Measurements from ENCODE around the gene KIF1B. TPM values are rescaled to one million over a fixed set of nuclear protein-coding genes. Genes with fewer than 3 reads are reported as not detected.

KIF1B gene
- total and polyA plus RNA-seq, 9 donors, result 11.5 to 44.2 (median 37.2) TPM

DNA sequence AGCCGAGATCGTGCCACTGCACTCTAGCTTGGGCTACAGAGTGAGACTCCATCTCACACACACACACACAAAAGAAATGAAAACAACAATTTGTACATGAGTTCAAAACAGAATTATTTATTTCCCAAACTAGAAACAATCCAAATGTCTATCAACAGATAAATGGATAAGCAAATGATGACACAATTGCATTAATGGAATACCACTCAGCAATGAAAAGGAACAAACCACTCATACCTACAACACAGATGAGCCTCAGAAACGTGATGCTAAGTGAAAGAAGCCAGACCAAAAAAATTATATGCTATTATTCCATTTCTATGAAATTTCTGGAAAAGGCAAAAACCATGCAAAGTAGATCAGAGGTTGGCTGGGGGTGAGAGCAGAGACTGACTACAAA lies 186.5 kb downstream of the KIF1B start:
- 87 to 93% (median 88%) methylated on average over 3 of the region's 3 CpGs for WGBS, 3 donors
- no peaks in the 10 kb centered on the region for H3K9me3 ChIP-seq
- TF ChIP-seq, protein P1, sequence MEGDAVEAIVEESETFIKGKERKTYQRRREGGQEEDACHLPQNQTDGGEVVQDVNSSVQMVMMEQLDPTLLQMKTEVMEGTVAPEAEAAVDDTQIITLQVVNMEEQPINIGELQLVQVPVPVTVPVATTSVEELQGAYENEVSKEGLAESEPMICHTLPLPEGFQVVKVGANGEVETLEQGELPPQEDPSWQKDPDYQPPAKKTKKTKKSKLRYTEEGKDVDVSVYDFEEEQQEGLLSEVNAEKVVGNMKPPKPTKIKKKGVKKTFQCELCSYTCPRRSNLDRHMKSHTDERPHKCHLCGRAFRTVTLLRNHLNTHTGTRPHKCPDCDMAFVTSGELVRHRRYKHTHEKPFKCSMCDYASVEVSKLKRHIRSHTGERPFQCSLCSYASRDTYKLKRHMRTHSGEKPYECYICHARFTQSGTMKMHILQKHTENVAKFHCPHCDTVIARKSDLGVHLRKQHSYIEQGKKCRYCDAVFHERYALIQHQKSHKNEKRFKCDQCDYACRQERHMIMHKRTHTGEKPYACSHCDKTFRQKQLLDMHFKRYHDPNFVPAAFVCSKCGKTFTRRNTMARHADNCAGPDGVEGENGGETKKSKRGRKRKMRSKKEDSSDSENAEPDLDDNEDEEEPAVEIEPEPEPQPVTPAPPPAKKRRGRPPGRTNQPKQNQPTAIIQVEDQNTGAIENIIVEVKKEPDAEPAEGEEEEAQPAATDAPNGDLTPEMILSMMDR (IDR thresholded peaks at IDR 0.05), result no peak
- no peak for TF ChIP-seq POLR2A (IDR thresholded peaks at IDR 0.05)
- no peak for TF ChIP-seq EP300 (IDR thresholded peaks at IDR 0.05)
- H3K4me1 ChIP-seq (ENCODE audit: insufficient read depth), result peaks cover 9% of the 10 kb centered on the region
- no peak for DNase-seq
- H3K4me3 ChIP-seq, result no peak overlapping the region
- no peaks in the 10 kb centered on the region for H3K27me3 ChIP-seq
- H3K36me3 ChIP-seq, result no peaks in the 10 kb centered on the region
- intact Hi-C loops (cut with DNase I), result no loop called here
- H3K27ac ChIP-seq, result no peak overlapping the region

- H3K27ac ChIP-seq, result peak overlapping the region in 1 of 2 donors; percentile 89
- DNase-seq, result no peak
- no peaks in the 10 kb centered on the region for H3K36me3 ChIP-seq
- H3K4me3 ChIP-seq, result peak overlapping the region; percentile 62
- H3K4me1 ChIP-seq (ENCODE audit: insufficient read depth), result peaks cover 9% of the 10 kb centered on the region
- H3K27me3 ChIP-seq, result no peaks in the 10 kb centered on the region
- H3K9me3 ChIP-seq, result no peaks in the 10 kb centered on the region
- intact Hi-C loops (cut with DNase I), result no loop called here
- WGBS, 3 donors, result 0 to 2% (median 1%) methylated on average over 18 to 34 of the region's 34 CpGs
- TF ChIP-seq POLR2A (IDR thresholded peaks at IDR 0.05) (no peak), EP300 (IDR thresholded peaks at IDR 0.05) (no peak)
- TF ChIP-seq, protein P1 (IDR thresholded peaks at IDR 0.05), result no peak
Observed at GRCh38 chr1:10398278-10398733, 187.9 kb downstream of the KIF1B start.

DNA sequence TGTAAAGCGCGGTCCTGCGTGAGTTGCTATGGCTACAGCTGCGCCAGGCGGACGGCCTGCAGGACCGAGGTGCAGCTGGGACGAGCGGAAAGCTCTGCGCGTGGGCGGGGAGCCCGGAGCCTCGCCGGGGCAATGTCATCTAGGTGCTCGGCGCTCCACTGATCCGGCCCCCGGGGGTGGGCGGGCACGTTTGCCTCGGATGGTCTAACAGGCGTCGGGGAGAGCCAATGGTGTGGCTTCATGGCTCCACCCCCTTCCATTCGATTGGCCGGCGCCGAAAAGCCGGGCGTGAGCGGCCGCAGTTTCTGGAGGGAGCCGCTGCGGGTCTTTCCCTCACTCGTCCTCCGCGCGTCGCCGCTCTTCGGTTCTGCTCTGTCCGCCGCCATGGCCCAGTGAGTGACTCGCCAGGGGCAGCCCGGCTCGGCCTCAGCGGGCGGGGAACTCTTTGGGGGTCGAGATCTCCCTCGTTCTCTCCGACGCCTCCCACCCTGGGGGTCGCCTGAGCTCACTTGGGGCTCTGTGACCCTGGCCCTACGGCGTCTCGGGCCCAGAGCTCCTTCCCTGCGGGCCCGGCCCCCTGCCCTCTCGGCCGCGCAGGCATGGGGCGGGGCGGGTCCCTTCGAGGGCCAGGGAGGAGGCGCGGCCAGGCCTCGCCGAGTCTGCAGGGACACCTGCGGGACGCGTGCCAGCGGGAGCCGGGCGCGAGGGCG lies 188.5 kb downstream of the KIF1B start, which contains the start of gene PGD:
Gene PGD, plus strand, starts transcription at position 331 of the 710 bp plus-strand sequence. Its CDS starts 54 bp downstream, at position 385.
- peak; percentile 97 to 99 (median 98) for DNase-seq
- intact Hi-C loops (cut with DNase I), result no loop called here
- Histone ChIP-seq H3K27me3 (no peaks in the 10 kb centered on the region), H3K36me3 (no peaks in the 10 kb centered on the region), H3K27ac (peak within 1 kb of the TSS; percentile 31 to 89), H3K4me3 (peak within 1 kb of the TSS; percentile 62), H3K4me1 (ENCODE audit: insufficient read depth) (peaks cover 9% of the 10 kb centered on the region), H3K9me3 (no peaks in the 10 kb centered on the region)
- 1% methylated on average over 41 to 76 of the region's 76 CpGs for WGBS, 3 donors
- peak; percentile 74 for TF ChIP-seq POLR2A (IDR thresholded peaks at IDR 0.05)
- TF ChIP-seq EP300 (IDR thresholded peaks at IDR 0.05), result no peak
- TF ChIP-seq, protein P1 (IDR thresholded peaks at IDR 0.05), result peak in 1 of 3 donors; percentile 17

- Histone ChIP-seq H3K4me1 (ENCODE audit: insufficient read depth) (peaks cover 9% of the 10 kb centered on the region), H3K36me3 (no peaks in the 10 kb centered on the region), H3K27ac (peak overlapping the region; percentile 31 to 89), H3K4me3 (peak overlapping the region; percentile 62), H3K27me3 (no peaks in the 10 kb centered on the region), H3K9me3 (no peaks in the 10 kb centered on the region)
- TF ChIP-seq EP300 (IDR thresholded peaks at IDR 0.05) (no peak), POLR2A (IDR thresholded peaks at IDR 0.05) (no peak)
- TF ChIP-seq, protein P1 (IDR thresholded peaks at IDR 0.05), result no peak
- WGBS, 3 donors, result 0 to 1% (median 0%) methylated on average over 30 to 42 of the region's 42 CpGs
- intact Hi-C loops (cut with DNase I), result no loop called here
- DNase-seq, result peak in 1 of 5 donors; percentile 10
Observed at GRCh38 chr1:10399444-10399941, 189.1 kb downstream of the KIF1B start.
